T-cell (primary cell): ENCODE measurements around the gene NR1I2. TPM values are rescaled to one million over a fixed set of nuclear protein-coding genes. Genes with fewer than 3 reads are reported as not detected.
A peak's percentile ranks its signal among the peaks of the same experiment; 100 is the strongest.

ENCODE experiments used
- ATAC-seq, 4 experiments: fragments of 200-7000 bp in 3 of 4; fragments of 150-1000 bp in 1 of 4; cut with Tn5 transposase; replicated peaks in 1 of 4; 1 replicate in 3 of 4; 2 replicates in 1 of 4; pipeline ENCODE4 v1.10.0; 2021; ENCODE audit warnings: moderate library complexity in 3 of 4, mild to moderate bottlenecking in 2 of 4, moderate number of reproducible peaks in 1 of 4
- CTCF ChIA-PET, 2 donors: fragments of 300-600 bp; sonication (Branson Sonifier 250); formaldehyde crosslinking; loops; one replicate each; lab custom pipeline; 2022; ENCODE audit warnings: antibody characterized with exemption in 2 of 2; lab: Charles Lee
- POLR2A ChIA-PET, 2 donors: fragments of 300-600 bp; sonication (Branson Sonifier 250); formaldehyde crosslinking; loops; one replicate each; lab custom pipeline; 2022; ENCODE audit warnings: antibody characterized with exemption in 2 of 2; lab: Charles Lee
- DNase-seq, 35 experiments: peaks; one replicate each; pipeline versions ENCODE4 v3.0.0 to v3.0.0-alpha.2; 2013 to 2023
- H3K27ac ChIP-seq: one replicate; pipeline ENCODE4 v1.5.1; 2013; ENCODE audit warnings: low read length
- H3K27me3 ChIP-seq, 2 experiments: replicated peaks in 1 of 2; 1 replicate in 1 of 2; 2 replicates in 1 of 2; pipeline versions ENCODE4 v1.6.1 to v1.7.0; 2013; ENCODE audit warnings: low read length in 1 of 2, mixed read lengths in 1 of 2; ENCODE audit not compliant: control insufficient read depth in 2 of 2, insufficient read depth in 2 of 2; ENCODE audit errors: extremely low read depth in 1 of 2
- H3K36me3 ChIP-seq, 2 donors: 1 replicate in 1 of 2; 2 replicates in 1 of 2; pipeline versions ENCODE4 v1.6.1 to v1.7.0; 2013; ENCODE audit warnings: low read length in 1 of 2; ENCODE audit not compliant: control insufficient read depth in 2 of 2, insufficient read depth in 1 of 2; ENCODE audit errors: extremely low read depth in 1 of 2
- H3K4me1 ChIP-seq, 2 experiments: 1 replicate in 1 of 2; 2 replicates in 1 of 2; pipeline versions ENCODE4 v1.6.1 to v1.7.0; 2013; ENCODE audit warnings: low read length in 2 of 2, mixed read lengths in 1 of 2; ENCODE audit not compliant: insufficient read depth in 2 of 2, control insufficient read depth in 1 of 2; ENCODE audit errors: extremely low read depth in 1 of 2
- H3K4me3 ChIP-seq, 2 donors: 1 replicate in 1 of 2; 2 replicates in 1 of 2; pipeline versions ENCODE4 v1.5.1 to v1.7.0; 2013; ENCODE audit warnings: mild to moderate bottlenecking in 2 of 2, low read length in 1 of 2, moderate library complexity in 1 of 2; ENCODE audit not compliant: control insufficient read depth in 1 of 2; ENCODE audit errors: extremely low read depth in 1 of 2
- H3K9me3 ChIP-seq: 2 replicates; pipeline ENCODE4 v1.7.0; 2013
- H3K27ac Mint-ChIP-seq, 2 donors: one replicate each; pipeline ENCODE4 v1.8.0; 2020 to 2021; ENCODE audit warnings: mild to moderate bottlenecking in 2 of 2, mixed read lengths in 2 of 2
- H3K27me3 Mint-ChIP-seq, 2 donors: one replicate each; pipeline ENCODE4 v1.8.0; 2021 to 2022; ENCODE audit warnings: mixed read lengths in 2 of 2
- H3K36me3 Mint-ChIP-seq: one replicate; pipeline ENCODE4 v1.8.0; 2021; ENCODE audit warnings: mixed read lengths
- H3K4me1 Mint-ChIP-seq, 3 donors: one replicate each; pipeline ENCODE4 v1.8.0; 2020 to 2022; ENCODE audit warnings: mixed read lengths in 3 of 3, mild to moderate bottlenecking in 1 of 3
- H3K4me3 Mint-ChIP-seq, 3 donors: one replicate each; pipeline ENCODE4 v1.8.0; 2020 to 2022; ENCODE audit warnings: mild to moderate bottlenecking in 3 of 3, mixed read lengths in 3 of 3, moderate library complexity in 3 of 3
- H3K9me3 Mint-ChIP-seq, 3 donors: one replicate each; pipeline ENCODE4 v1.8.0; 2020 to 2022; ENCODE audit warnings: mixed read lengths in 3 of 3
- WGBS: methylation state at CpG from one replicate; pipeline ENCODE4 v1.1.5; 2013; ENCODE audit warnings: missing lambda C conversion rate; ENCODE audit not compliant: insufficient coverage; 5-methylcytosine and 5-hydroxymethylcytosine counted together
- total RNA-seq, 35 experiments: library from RNA in 6 of 35; stranded (reverse) in 6 of 35; fragments of 120-200 nt in 1 of 35; gene quantifications; one replicate each; pipeline versions ENCODE4 v1.2.1 to v1.2.4 and lab custom pipeline; 2013 to 2026

The NR1I2 gene
- total RNA-seq, 5 donors from 2014 or later (not counting 1 experiment from before 2014, with no cell fraction given) = 0.21 to 0.61 (median 0.39) TPM

- 100% methylated on average over 2 of the region's 2 CpGs for WGBS
- Histone ChIP-seq H3K4me3 (no peak overlapping the region), H3K4me1 (no peaks in the 10 kb centered on the region), H3K27me3 (no peaks in the 10 kb centered on the region), H3K36me3 (peaks cover 0 to 31% of the 10 kb centered on the region in 2 donors), H3K9me3 (no peaks in the 10 kb centered on the region), H3K27ac (no peak overlapping the region)
- peaks cover 79% of the 10 kb centered on the region for H3K36me3 Mint-ChIP-seq
- H3K27ac Mint-ChIP-seq = no peak overlapping the region
- no peak for DNase-seq
- no peak for ATAC-seq
- H3K9me3 Mint-ChIP-seq = peaks cover 0 to 9% (median 4%) of the 10 kb centered on the region in 3 donors
- POLR2A ChIA-PET = interaction anchor here in 1 of 2 donors (0.5 kb wide), 1 partner anchor 58 kb away, joined by 4 read pairs; no protein-coding TSS in a partner anchor
- H3K27me3 Mint-ChIP-seq = no peaks in the 10 kb centered on the region
- H3K4me3 Mint-ChIP-seq = no peak overlapping the region
- peaks cover 0 to 2% (median 0%) of the 10 kb centered on the region in 3 donors for H3K4me1 Mint-ChIP-seq
- CTCF ChIA-PET = interaction anchor here in 1 of 2 donors (1.3 kb wide), 1 partner anchor 287 kb away, joined by 4 read pairs; no protein-coding TSS in a partner anchor
Measured at GRCh38 chr3:119859728-119860127, 77.8 kb downstream of the NR1I2 start.

GRCh38 chr3:119861681-119862080 is 79.8 kb downstream of the NR1I2 start:
- H3K4me1 Mint-ChIP-seq = no peaks in the 10 kb centered on the region
- 94% methylated on average over 2 of the region's 2 CpGs for WGBS
- no peak overlapping the region for H3K4me3 Mint-ChIP-seq
- H3K4me1 ChIP-seq = no peaks in the 10 kb centered on the region
- no peaks in the 10 kb centered on the region for H3K9me3 ChIP-seq
- no peak overlapping the region for H3K4me3 ChIP-seq
- POLR2A ChIA-PET = no interaction called here
- H3K36me3 Mint-ChIP-seq = peaks cover 77% of the 10 kb centered on the region
- CTCF ChIA-PET = no interaction called here
- peaks cover 0 to 9% (median 2%) of the 10 kb centered on the region in 3 donors for H3K9me3 Mint-ChIP-seq
- no peak overlapping the region for H3K27ac ChIP-seq
- no peak overlapping the region for H3K27ac Mint-ChIP-seq
- ATAC-seq = no peak
- DNase-seq = no peak
- H3K36me3 ChIP-seq = peaks cover 0 to 31% of the 10 kb centered on the region in 2 donors
- no peaks in the 10 kb centered on the region for H3K27me3 Mint-ChIP-seq
- H3K27me3 ChIP-seq = no peaks in the 10 kb centered on the region

- WGBS = no CpG with 5 or more reads among the region's 2 CpGs
- no peak overlapping the region for H3K4me3 ChIP-seq
- ChIA-PET POLR2A (no interaction called here), CTCF (no interaction called here)
- peaks cover 0 to 31% of the 10 kb centered on the region in 2 donors for H3K36me3 ChIP-seq
- ATAC-seq = no peak
- Mint-ChIP-seq H3K9me3 (peaks cover 0 to 5% (median 2%) of the 10 kb centered on the region in 3 donors), H3K4me3 (no peak overlapping the region), H3K27me3 (no peaks in the 10 kb centered on the region), H3K36me3 (peaks cover 68% of the 10 kb centered on the region), H3K27ac (no peak overlapping the region), H3K4me1 (no peaks in the 10 kb centered on the region)
- no peak for DNase-seq
- no peak overlapping the region for H3K27ac ChIP-seq
- no peaks in the 10 kb centered on the region for H3K27me3 ChIP-seq
- no peaks in the 10 kb centered on the region for H3K4me1 ChIP-seq
- no peaks in the 10 kb centered on the region for H3K9me3 ChIP-seq
Measured at GRCh38 chr3:119862616-119863015, 80.7 kb downstream of the NR1I2 start.

GRCh38 chr3:119864476-119864875 is 82.6 kb downstream of the NR1I2 start:
- Histone ChIP-seq H3K27ac (no peak overlapping the region), H3K36me3 (peaks cover 0 to 20% of the 10 kb centered on the region in 2 donors), H3K4me1 (no peaks in the 10 kb centered on the region), H3K27me3 (no peaks in the 10 kb centered on the region), H3K9me3 (no peaks in the 10 kb centered on the region), H3K4me3 (no peak overlapping the region)
- ATAC-seq (no peak), DNase-seq (no peak)
- ChIA-PET CTCF (interaction anchor here in 1 of 2 donors (1.2 kb wide), 1 partner anchor 283 kb away, joined by 3 read pairs; no protein-coding TSS in a partner anchor), POLR2A (interaction anchor here in 1 of 2 donors (0.7 kb wide), 1 partner anchor 484 kb away, joined by 3 read pairs; no protein-coding TSS in a partner anchor)
- H3K27ac Mint-ChIP-seq = peak overlapping the region in 1 of 2 donors; percentile 1
- 90% methylated on average over 4 of the region's 7 CpGs for WGBS
- H3K27me3 Mint-ChIP-seq = no peaks in the 10 kb centered on the region
- peaks cover 0 to 8% (median 5%) of the 10 kb centered on the region in 3 donors for H3K4me1 Mint-ChIP-seq
- H3K4me3 Mint-ChIP-seq = no peak overlapping the region
- peaks cover 62% of the 10 kb centered on the region for H3K36me3 Mint-ChIP-seq
- peaks cover 0 to 2% (median 0%) of the 10 kb centered on the region in 3 donors for H3K9me3 Mint-ChIP-seq

Other genes starting within 250 kb of the NR1I2 start
- gene CD80, start 222.5 kb upstream of the NR1I2 start, total RNA-seq = 1 to 10 TPM; 1.3 to 3.5 (median 2.0) TPM
- 1 to 10 TPM in 4 of 5 donors, under 1 TPM in 1; 0.43 to 3.6 (median 1.5) TPM for gene ADPRH, start 202.6 kb upstream of the NR1I2 start, total RNA-seq
- not detected for gene PLA1A, start 184.2 kb upstream of the NR1I2 start, total RNA-seq
- gene POPDC2, start 121.5 kb upstream of the NR1I2 start, total RNA-seq = 1 to 10 TPM; 3.6 to 4.8 (median 4.2) TPM
- gene COX17, start 104.7 kb upstream of the NR1I2 start, total RNA-seq = 10 to 100 TPM; 20.5 to 33.1 (median 30.6) TPM
- 1 to 10 TPM in 1 of 5 donors, under 1 TPM in 3, not detected in 1; 0.14 to 1.2 (median 0.40) TPM for gene CFAP91, start 79.1 kb upstream of the NR1I2 start, total RNA-seq